PC-3 (cell line): ENCODE results near the gene INO80B. TPM values are rescaled to one million over a fixed set of nuclear protein-coding genes. Genes with fewer than 3 reads are reported as not detected.

Experiments
- ATAC-seq: fragments of 200-7000 bp; cut with Tn5 transposase; 2 replicates; pipeline ENCODE4 v1.9.1; 2020; ENCODE audit warnings: mild to moderate bottlenecking, moderate library complexity
- BruUV-seq: library from RNA; stranded (reverse); fragments of 400-500 nt; replicated peaks from 2 replicates; lab custom pipeline; 2021; lab: Mats Ljungman, UMichigan
- CTCF ChIA-PET: fragments of 300-600 bp; sonication (Branson Sonifier 250); formaldehyde crosslinking; loops from one replicate; lab custom pipeline; 2022; ENCODE audit warnings: antibody characterized with exemption; lab: Charles Lee
- POLR2A ChIA-PET: fragments of 300-600 bp; sonication (Branson Sonifier 250); formaldehyde crosslinking; loops from one replicate; lab custom pipeline; 2022; ENCODE audit warnings: antibody characterized with exemption; ENCODE audit not compliant: unreplicated experiment; lab: Charles Lee
- DNase-seq: peaks from one replicate; pipeline ENCODE4 v3.0.0-alpha.2; 2015
- H2AFZ ChIP-seq: fragments of 300-600 bp; sonication (generic); 2 replicates; pipeline ENCODE4 v1.6.0; 2016; ENCODE audit warnings: antibody characterized with exemption, low read length
- H3F3A ChIP-seq: fragments of 300-600 bp; sonication (generic); one replicate; pipeline ENCODE4 v1.6.0; 2017; ENCODE audit warnings: antibody characterized with exemption, low read length, control low read depth, mild to moderate bottlenecking; ENCODE audit not compliant: unreplicated experiment
- H3K27ac ChIP-seq: fragments of 300-600 bp; sonication (generic); 2 replicates; pipeline ENCODE4 v1.5.1; 2016; ENCODE audit warnings: mild to moderate bottlenecking, low read length
- H3K27me3 ChIP-seq: fragments of 300-600 bp; sonication (generic); 2 replicates; pipeline ENCODE4 v1.6.1; 2016; ENCODE audit warnings: low read length, mixed read lengths
- H3K36me3 ChIP-seq: fragments of 300-600 bp; sonication (generic); 2 replicates; pipeline ENCODE4 v1.6.1; 2016; ENCODE audit warnings: low read depth, mixed run types, low read length, mixed read lengths
- H3K4me1 ChIP-seq: fragments of 300-600 bp; sonication (generic); 2 replicates; pipeline ENCODE4 v1.5.1; 2016; ENCODE audit warnings: low read length; ENCODE audit not compliant: insufficient read depth
- H3K4me2 ChIP-seq: fragments of 300-600 bp; sonication (generic); 2 replicates; pipeline ENCODE4 v1.6.0; 2016; ENCODE audit warnings: low read length
- H3K4me3 ChIP-seq: fragments of 300-600 bp; sonication (generic); 2 replicates; pipeline ENCODE4 v1.5.1; 2016; ENCODE audit warnings: mild to moderate bottlenecking, low read length, mixed read lengths
- H3K79me2 ChIP-seq: fragments of 300-600 bp; sonication (generic); 2 replicates; pipeline ENCODE4 v1.6.1; 2017; ENCODE audit warnings: low read length, mixed read lengths
- H3K9ac ChIP-seq: fragments of 300-600 bp; sonication (generic); 2 replicates; pipeline ENCODE4 v1.6.0; 2016; ENCODE audit warnings: mild to moderate bottlenecking, low read length
- H3K9me2 ChIP-seq: fragments of 300-600 bp; sonication (generic); replicated peaks from 2 replicates; pipeline ENCODE4 v1.6.1; 2016; ENCODE audit warnings: mixed run types, low read length, mixed read lengths
- H3K9me3 ChIP-seq: fragments of 300-600 bp; sonication (generic); 2 replicates; pipeline ENCODE4 v1.6.1; 2016; ENCODE audit warnings: low read length, mixed read lengths
- H4K20me1 ChIP-seq: fragments of 300-600 bp; sonication (generic); 2 replicates; pipeline ENCODE4 v1.6.1; 2016; ENCODE audit warnings: low read length, mixed read lengths
- EZH2 ChIP-seq: fragments of 300-600 bp; sonication (generic); IDR thresholded peaks from one replicate; pipeline ENCODE4 v1.6.1; 2017; ENCODE audit warnings: antibody characterized with exemption, mild to moderate bottlenecking, low read length; ENCODE audit not compliant: unreplicated experiment
- EZH2phosphoT487 ChIP-seq: fragments of 300-600 bp; sonication (generic); IDR thresholded peaks from 2 replicates; pipeline ENCODE4 v1.6.1; 2018; ENCODE audit warnings: mild to moderate bottlenecking, antibody characterized with exemption, low read length, borderline replicate concordance
- intact Hi-C: fragments of 100-400 bp; cut with micrococcal nuclease; formaldehyde crosslinking; loops from 2 replicates; pipeline ENCODE4 v1.9.0; 2023
- total RNA-seq: library from RNA; depleted of rRNA; stranded (reverse); fragments of >200 nt; gene quantifications from 2 replicates; pipeline ENCODE4 v1.2.3, GENCODE V29; 2014
- TF ChIP-seq, protein P1 (sequence below): fragments of 300-600 bp; sonication (generic); conservative IDR thresholded peaks from 2 replicates; pipeline ENCODE4 v1.5.1; 2017; ENCODE audit warnings: antibody characterized with exemption, low read depth, mild to moderate bottlenecking, low read length

Gene INO80B
- total RNA-seq, 1 experiment from 2014 or later = 26.2 TPM

DNA sequence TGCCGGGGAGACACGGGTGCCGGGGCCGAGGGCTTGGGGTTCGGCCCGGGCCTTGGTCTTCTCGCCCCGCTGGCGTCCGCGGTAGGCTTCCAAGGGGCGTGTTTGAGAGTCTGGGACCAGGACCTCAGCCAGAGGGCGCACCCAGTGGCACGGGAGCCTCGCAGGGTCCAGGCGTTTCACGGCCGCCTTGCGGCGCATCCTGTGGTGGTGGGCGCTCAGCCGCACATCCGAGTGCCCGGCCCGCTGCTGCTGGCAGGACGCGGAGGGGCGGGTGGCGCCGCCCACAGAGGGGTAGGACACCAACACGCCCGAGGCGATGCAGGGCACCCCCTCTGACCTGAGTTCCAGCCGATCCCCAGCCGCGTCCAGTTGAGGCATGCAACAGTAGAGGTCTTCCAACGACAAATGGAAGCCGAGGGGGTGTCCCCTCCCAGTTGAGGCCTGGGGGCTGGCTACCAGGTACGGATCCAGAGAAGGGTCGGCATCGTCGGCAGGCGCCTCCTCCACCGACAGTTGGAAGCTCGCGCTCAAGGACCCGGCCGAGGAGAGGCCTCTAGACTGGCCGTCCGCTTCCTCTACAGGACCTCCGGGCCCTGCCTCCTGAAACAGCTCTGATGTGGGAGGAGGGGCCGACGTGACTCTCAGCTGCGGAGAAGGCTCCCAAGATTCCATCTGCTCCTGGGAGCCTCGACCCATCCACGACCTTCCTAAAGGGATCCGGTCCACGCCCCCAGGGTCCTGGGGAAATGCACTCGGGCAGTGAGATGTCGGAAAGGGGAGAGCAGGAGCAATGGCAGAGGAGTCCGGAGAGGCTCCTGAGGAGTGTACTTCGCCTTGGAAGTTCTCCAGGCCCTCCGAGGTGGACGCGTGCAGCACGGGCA is 39.8 kb upstream of the INO80B start:
- TF ChIP-seq, protein P1, sequence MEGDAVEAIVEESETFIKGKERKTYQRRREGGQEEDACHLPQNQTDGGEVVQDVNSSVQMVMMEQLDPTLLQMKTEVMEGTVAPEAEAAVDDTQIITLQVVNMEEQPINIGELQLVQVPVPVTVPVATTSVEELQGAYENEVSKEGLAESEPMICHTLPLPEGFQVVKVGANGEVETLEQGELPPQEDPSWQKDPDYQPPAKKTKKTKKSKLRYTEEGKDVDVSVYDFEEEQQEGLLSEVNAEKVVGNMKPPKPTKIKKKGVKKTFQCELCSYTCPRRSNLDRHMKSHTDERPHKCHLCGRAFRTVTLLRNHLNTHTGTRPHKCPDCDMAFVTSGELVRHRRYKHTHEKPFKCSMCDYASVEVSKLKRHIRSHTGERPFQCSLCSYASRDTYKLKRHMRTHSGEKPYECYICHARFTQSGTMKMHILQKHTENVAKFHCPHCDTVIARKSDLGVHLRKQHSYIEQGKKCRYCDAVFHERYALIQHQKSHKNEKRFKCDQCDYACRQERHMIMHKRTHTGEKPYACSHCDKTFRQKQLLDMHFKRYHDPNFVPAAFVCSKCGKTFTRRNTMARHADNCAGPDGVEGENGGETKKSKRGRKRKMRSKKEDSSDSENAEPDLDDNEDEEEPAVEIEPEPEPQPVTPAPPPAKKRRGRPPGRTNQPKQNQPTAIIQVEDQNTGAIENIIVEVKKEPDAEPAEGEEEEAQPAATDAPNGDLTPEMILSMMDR = no peak
- no peak for TF ChIP-seq EZH2phosphoT487
- no peak for TF ChIP-seq EZH2
- no peaks in the 10 kb centered on the region for H3F3A ChIP-seq
- no peaks in the 10 kb centered on the region for H4K20me1 ChIP-seq
- H3K9me3 ChIP-seq = no peaks in the 10 kb centered on the region
- BruUV-seq = no TSS peak
- H3K9ac ChIP-seq = no peak overlapping the region
- DNase-seq (no peak), ATAC-seq (no peak)
- no peak overlapping the region for H3K4me2 ChIP-seq
- H3K36me3 ChIP-seq = no peaks in the 10 kb centered on the region
- ChIA-PET CTCF (no interaction called here), POLR2A (no interaction called here)
- H2AFZ ChIP-seq = no peak overlapping the region
- H3K27ac ChIP-seq = no peak overlapping the region
- no peaks in the 10 kb centered on the region for H3K4me1 ChIP-seq
- intact Hi-C loops = no loop called here
- H3K9me2 ChIP-seq = no peaks in the 10 kb centered on the region
- H3K4me3 ChIP-seq = no peak overlapping the region
- H3K27me3 ChIP-seq = no peaks in the 10 kb centered on the region
- H3K79me2 ChIP-seq = no peaks in the 10 kb centered on the region

DNA sequence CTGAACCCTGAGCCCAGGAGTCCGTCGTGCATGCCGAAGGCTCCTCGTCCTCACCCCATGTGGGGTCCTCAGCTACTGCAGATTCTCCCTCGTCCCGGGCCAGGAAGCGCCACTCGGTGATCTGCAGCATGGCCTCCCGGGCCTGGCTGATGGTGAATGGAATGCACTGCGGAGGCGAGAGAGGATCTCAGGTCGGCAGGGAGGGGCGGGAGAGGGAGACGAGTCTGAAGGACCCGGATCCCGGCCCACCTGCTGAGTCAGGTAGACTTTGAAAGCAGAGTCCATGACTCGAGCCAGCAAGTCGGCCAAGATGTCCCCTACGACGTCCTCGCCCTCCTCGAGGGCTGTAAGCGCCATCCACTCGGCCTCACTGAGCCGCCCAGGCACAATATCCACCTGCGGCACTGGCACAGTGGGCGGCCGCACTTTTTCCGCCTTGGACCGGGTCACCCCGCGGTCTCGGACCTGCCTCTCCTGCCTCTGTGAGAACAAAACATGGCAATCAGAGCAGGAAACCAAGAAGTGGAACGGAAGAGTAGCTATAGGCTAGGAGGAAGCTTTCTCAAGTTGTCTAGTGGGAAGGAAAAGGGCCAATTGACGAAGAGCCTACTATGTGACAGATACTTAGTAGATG is 39.0 kb upstream of the INO80B start:
- no peak for TF ChIP-seq EZH2phosphoT487
- TF ChIP-seq, protein P1 = no peak
- no peak for TF ChIP-seq EZH2
- ChIA-PET POLR2A (no interaction called here), CTCF (no interaction called here)
- no peak overlapping the region for H2AFZ ChIP-seq
- no peak for ATAC-seq
- no peaks in the 10 kb centered on the region for H3K79me2 ChIP-seq
- no TSS peak for BruUV-seq
- H3K4me2 ChIP-seq = no peak overlapping the region
- no peak overlapping the region for H3K4me3 ChIP-seq
- H3K9ac ChIP-seq = no peak overlapping the region
- H4K20me1 ChIP-seq = no peaks in the 10 kb centered on the region
- no peaks in the 10 kb centered on the region for H3K9me2 ChIP-seq
- H3K27me3 ChIP-seq = no peaks in the 10 kb centered on the region
- intact Hi-C loops = no loop called here
- H3K27ac ChIP-seq = no peak overlapping the region
- H3K4me1 ChIP-seq = peaks cover 3% of the 10 kb centered on the region; the same call in 1 of the 2 replicates
- no peaks in the 10 kb centered on the region for H3K9me3 ChIP-seq
- H3K36me3 ChIP-seq = no peaks in the 10 kb centered on the region
- no peak for DNase-seq
- no peaks in the 10 kb centered on the region for H3F3A ChIP-seq
